ENCODE measurements around the gene LLGL1.

DNA sequence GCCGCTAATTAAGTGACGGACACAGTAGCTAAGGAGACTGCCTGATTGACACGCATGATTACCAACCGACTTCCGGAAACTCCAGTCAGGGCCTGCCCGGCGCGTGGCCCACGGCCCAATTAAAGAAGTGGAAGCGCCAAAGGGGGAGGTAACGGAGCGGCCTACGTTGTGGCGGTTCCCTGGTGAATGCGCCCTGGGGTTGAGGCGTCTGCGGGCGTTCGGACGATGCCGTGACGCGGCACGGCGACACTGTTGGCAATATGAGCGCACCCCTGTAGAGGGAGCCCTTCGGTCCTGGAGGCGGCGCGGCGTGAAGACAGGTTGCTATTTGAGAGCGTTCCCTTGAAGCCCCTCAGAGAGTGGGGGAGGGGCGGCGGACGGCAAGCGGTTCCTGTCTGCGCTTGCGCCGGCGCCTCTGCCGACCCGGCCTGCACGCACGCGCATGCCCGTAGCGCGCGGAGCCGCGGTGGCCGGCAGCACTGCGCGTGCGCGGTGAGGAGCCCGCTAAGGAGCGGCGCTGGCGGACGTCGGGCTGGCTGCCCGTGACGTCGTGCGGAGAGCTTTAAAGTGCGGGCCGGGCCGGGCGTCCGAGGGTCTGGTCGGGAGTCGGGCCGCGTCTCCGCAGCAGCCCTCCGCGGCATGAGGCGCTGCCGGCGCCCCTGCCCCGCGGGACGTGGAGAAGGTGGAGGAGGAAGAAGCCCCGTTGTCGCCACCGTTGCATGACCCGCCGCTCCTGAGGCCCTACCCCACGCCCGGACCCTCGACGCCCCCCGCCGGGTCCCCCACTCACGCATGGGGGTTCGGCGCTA is 41.9 kb upstream of the LLGL1 start, which contains the start of gene ALKBH5:
- TF ChIP-seq, protein P1, sequence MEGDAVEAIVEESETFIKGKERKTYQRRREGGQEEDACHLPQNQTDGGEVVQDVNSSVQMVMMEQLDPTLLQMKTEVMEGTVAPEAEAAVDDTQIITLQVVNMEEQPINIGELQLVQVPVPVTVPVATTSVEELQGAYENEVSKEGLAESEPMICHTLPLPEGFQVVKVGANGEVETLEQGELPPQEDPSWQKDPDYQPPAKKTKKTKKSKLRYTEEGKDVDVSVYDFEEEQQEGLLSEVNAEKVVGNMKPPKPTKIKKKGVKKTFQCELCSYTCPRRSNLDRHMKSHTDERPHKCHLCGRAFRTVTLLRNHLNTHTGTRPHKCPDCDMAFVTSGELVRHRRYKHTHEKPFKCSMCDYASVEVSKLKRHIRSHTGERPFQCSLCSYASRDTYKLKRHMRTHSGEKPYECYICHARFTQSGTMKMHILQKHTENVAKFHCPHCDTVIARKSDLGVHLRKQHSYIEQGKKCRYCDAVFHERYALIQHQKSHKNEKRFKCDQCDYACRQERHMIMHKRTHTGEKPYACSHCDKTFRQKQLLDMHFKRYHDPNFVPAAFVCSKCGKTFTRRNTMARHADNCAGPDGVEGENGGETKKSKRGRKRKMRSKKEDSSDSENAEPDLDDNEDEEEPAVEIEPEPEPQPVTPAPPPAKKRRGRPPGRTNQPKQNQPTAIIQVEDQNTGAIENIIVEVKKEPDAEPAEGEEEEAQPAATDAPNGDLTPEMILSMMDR (IDR thresholded peaks at IDR 0.05) = peak in 4 of 6 experiments; percentile 7 to 40 (median 32)
- TF ChIP-seq POLR2A (IDR thresholded peaks at IDR 0.05) = peak; percentile 90 to 92
